Naive thymus-derived CD4-positive, alpha-beta T cell (primary cell): Measurements from ENCODE around the gene MAML2. TPM values are rescaled to one million over a fixed set of nuclear protein-coding genes. Genes with fewer than 3 reads are reported as not detected.

Experiments
- ATAC-seq: fragments of 150-1000 bp; cut with Tn5 transposase; 2 replicates; pipeline ENCODE4 v1.10.0; 2021; ENCODE audit warnings: mild to moderate bottlenecking, moderate library complexity
- CTCF ChIA-PET: fragments of 350-600 bp; sonication (Branson Sonifier 250); formaldehyde crosslinking; loops from one replicate; lab custom pipeline; 2021; ENCODE audit warnings: antibody characterized with exemption; lab: Charles Lee
- POLR2A ChIA-PET: fragments of 350-600 bp; sonication (Branson Sonifier 250); formaldehyde crosslinking; loops from one replicate; lab custom pipeline; 2021; ENCODE audit warnings: antibody characterized with exemption, inconsistent platforms; lab: Charles Lee
- DNase-seq, 9 donors: peaks; one replicate each; pipeline versions ENCODE4 v3.0.0 to v3.0.0-alpha.2; 2020 to 2022; ENCODE audit warnings: mixed read lengths in 1 of 9
- H3K27ac ChIP-seq: one replicate; pipeline ENCODE4 v1.7.0; 2013; ENCODE audit warnings: mild to moderate bottlenecking, low read depth, low read length, moderate library complexity
- H3K27me3 ChIP-seq, 2 donors: one replicate each; pipeline ENCODE4 v1.7.0; 2013; ENCODE audit warnings: low read length in 2 of 2, mild to moderate bottlenecking in 2 of 2, moderate library complexity in 2 of 2; ENCODE audit not compliant: control insufficient read depth in 2 of 2, insufficient read depth in 2 of 2
- H3K36me3 ChIP-seq, 3 experiments: 1 replicate in 2 of 3; 2 replicates in 1 of 3; pipeline ENCODE4 v1.7.0; 2013; ENCODE audit warnings: low read length in 3 of 3, mild to moderate bottlenecking in 3 of 3, moderate library complexity in 1 of 3; ENCODE audit not compliant: insufficient read depth in 3 of 3, control insufficient read depth in 2 of 3
- H3K4me1 ChIP-seq, 2 donors: one replicate each; pipeline ENCODE4 v1.7.0; 2013; ENCODE audit warnings: low read length in 2 of 2, mild to moderate bottlenecking in 2 of 2, moderate library complexity in 1 of 2; ENCODE audit not compliant: control insufficient read depth in 2 of 2, insufficient read depth in 2 of 2
- H3K4me3 ChIP-seq: 2 replicates; pipeline ENCODE4 v1.7.0; 2013; ENCODE audit warnings: mild to moderate bottlenecking, low read length
- H3K9me3 ChIP-seq, 3 experiments: 1 replicate in 2 of 3; 2 replicates in 1 of 3; pipeline ENCODE4 v1.7.0; 2013; ENCODE audit warnings: low read length in 3 of 3; ENCODE audit not compliant: control insufficient read depth in 2 of 3
- H3K27ac Mint-ChIP-seq, 9 donors: one replicate each; pipeline ENCODE4 v1.8.0; 2020 to 2022; ENCODE audit warnings: mixed read lengths in 9 of 9, mild to moderate bottlenecking in 8 of 9, moderate library complexity in 5 of 9, inconsistent platforms in 2 of 9
- H3K27me3 Mint-ChIP-seq, 5 donors: one replicate each; pipeline ENCODE4 v1.8.0; 2021 to 2022; ENCODE audit warnings: mixed read lengths in 5 of 5, mild to moderate bottlenecking in 1 of 5
- H3K36me3 Mint-ChIP-seq, 5 donors: one replicate each; pipeline ENCODE4 v1.8.0; 2020 to 2022; ENCODE audit warnings: mixed read lengths in 5 of 5, mild to moderate bottlenecking in 3 of 5, inconsistent platforms in 1 of 5
- H3K4me1 Mint-ChIP-seq, 7 donors: one replicate each; pipeline ENCODE4 v1.8.0; 2020 to 2022; ENCODE audit warnings: mixed read lengths in 7 of 7, mild to moderate bottlenecking in 3 of 7, inconsistent platforms in 1 of 7
- H3K4me3 Mint-ChIP-seq, 10 donors: one replicate each; pipeline ENCODE4 v1.8.0; 2020 to 2022; ENCODE audit warnings: mild to moderate bottlenecking in 10 of 10, mixed read lengths in 10 of 10, moderate library complexity in 6 of 10, inconsistent platforms in 2 of 10
- H3K9me3 Mint-ChIP-seq, 11 donors: one replicate each; pipeline ENCODE4 v1.8.0; 2020 to 2022; ENCODE audit warnings: mixed read lengths in 11 of 11, mild to moderate bottlenecking in 4 of 11, inconsistent platforms in 1 of 11, moderate library complexity in 1 of 11
- intact Hi-C, 2 donors: fragments of 100-400 bp; cut with micrococcal nuclease; formaldehyde crosslinking; loops; one replicate each; pipeline ENCODE4 v1.15.1; 2023
- polyA plus RNA-seq, 2 donors: library from polyadenylated mRNA; unstranded; fragments of 300-500 nt; fragmentation: Illumina TruSeq; gene quantifications; one replicate each; pipeline ENCODE4 v1.2.3, GENCODE V29; 2021
- total RNA-seq, 6 experiments: library from RNA in 5 of 6; stranded (reverse) in 5 of 6; gene quantifications; 1 replicate in 5 of 6; 2 replicates in 1 of 6; pipeline ENCODE4 v1.2.3 and lab custom pipeline; 2021 to 2026

Gene MAML2
- total and polyA plus RNA-seq, 7 experiments from 2014 or later, result 12.6 to 81.3 (median 52.5) TPM

DNA sequence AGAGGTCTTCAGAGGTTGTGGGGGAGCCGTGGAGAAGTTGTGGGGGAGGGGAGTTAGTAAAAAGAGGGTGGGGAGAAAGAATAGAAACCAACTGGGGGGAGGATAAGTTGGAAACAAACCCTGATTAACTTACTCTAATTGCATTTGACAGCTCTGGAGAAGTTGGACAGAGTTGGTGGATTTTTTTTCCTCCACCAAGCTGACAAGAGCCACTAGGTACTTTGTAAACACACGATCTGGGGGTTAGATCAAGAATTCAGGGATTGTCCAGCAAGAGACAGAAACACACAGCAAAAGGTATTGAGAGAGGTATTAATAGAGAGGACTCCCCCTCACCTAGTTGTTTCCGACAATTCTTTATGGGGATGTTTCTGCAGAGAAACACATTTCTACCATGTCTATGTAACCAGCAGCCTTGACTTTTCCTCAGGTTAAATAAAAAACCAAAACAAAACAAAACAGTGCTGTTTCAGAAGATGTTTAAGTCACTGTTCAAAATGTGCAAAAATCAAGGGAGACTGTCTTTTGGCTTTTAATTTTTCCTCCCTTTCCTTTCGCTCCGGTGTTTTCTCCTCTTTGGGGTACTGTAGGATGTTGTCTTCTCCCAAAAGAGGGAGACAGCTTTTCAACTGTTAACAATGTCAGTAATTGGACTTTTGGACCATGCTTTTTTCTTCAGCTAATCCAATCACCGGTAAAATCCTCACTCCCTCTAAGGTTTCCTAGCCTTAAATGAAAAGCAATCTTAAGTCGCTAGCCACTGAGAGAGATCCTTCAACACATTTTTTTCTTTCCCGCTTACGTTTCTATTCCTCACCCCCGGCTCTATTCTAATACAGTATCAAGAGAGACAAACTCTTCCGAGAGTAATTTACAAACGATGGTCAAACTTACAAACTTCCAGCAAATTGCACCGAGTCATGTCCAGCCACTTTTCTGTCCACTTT, 708 bp downstream of the MAML2 start:
- no peaks in the 10 kb centered on the region for H3K27me3 Mint-ChIP-seq
- peaks cover 22 to 49% (median 28%) of the 10 kb centered on the region in 7 donors for H3K4me1 Mint-ChIP-seq
- ChIA-PET POLR2A (interaction anchor here (0.7 to 6.2 kb wide), 36 partner anchors 7 to 494 kb away, joined by 3 to 40 read pairs (median 4); partner anchors contain the start of genes CCDC82 and JRKL), CTCF (interaction anchor here (0.6 to 6.0 kb wide), 91 partner anchors 8 to 584 kb away, joined by 3 to 111 read pairs (median 5); partner anchors contain the start of genes CCDC82 and JRKL)
- H3K36me3 Mint-ChIP-seq, result peaks cover 0 to 38% (median 5%) of the 10 kb centered on the region in 5 donors
- Histone ChIP-seq H3K36me3 (peaks cover 0 to 13% (median 0%) of the 10 kb centered on the region in 3 experiments), H3K4me3 (peak overlapping the region; percentile 95), H3K27ac (peak overlapping the region; percentile 87), H3K9me3 (no peaks in the 10 kb centered on the region), H3K4me1 (peaks cover 19 to 39% of the 10 kb centered on the region in 2 donors), H3K27me3 (no peaks in the 10 kb centered on the region)
- DNase-seq (peak in 2 of 9 donors; percentile 17 to 22), ATAC-seq (no peak)
- H3K27ac Mint-ChIP-seq, result peak overlapping the region; percentile 93 to 98 (median 96)
- H3K9me3 Mint-ChIP-seq, result peaks cover 0 to 3% (median 0%) of the 10 kb centered on the region in 11 donors
- H3K4me3 Mint-ChIP-seq, result peak overlapping the region; percentile 95 to 99 (median 98)
- intact Hi-C loops, result loop anchor here (2.0 to 5.0 kb wide), 7 partner anchors 29 to 1253 kb away; partner anchors contain the start of genes MTMR2 (in 2 of the 2), ENDOD1 (in 1 of the 2) and SESN3 (in 1 of the 2)

DNA sequence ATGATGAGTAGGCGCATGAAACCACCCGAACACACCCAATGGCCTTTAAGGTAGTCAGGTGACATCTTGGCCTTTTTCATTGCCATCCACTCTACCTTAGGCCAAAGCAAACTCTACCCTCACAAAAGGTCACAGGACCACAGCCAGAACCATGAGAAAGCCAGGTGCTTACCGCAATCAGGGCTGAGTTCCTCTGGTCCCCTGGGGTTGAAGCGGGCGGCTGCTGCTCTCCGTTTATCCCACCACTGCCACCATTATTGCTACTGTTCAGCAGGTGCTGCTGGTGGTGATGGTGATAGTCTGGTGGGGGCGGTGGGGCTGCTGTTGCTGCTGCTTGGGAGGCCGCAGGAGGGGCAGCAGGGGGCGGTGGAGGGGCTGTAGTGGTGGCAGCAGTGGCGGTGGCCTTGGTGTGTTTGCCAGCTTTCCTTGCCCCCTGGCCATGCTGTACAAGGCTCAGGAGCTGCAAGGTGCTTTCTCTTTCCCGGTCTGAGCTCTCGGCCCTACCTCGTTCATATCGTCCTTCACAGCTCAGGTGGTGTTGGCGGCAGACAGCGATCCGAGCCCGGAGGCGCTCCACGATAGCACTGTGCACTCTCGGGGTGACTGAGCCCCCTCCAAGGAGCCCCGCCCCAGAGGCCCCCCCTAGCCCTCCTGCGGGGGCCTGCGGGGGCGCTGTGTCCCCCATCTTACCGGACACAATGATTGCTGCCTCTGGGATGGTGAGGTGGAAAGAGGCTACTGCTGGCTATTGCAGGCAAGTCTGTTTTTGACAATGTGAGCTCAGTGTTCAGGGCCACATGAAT, 1.6 kb downstream of the MAML2 start:
- H3K27ac Mint-ChIP-seq, result peak overlapping the region; percentile 93 to 98 (median 96)
- no peaks in the 10 kb centered on the region for H3K27me3 ChIP-seq
- peak overlapping the region; percentile 95 for H3K4me3 ChIP-seq
- H3K36me3 ChIP-seq, result peaks cover 0 to 13% (median 0%) of the 10 kb centered on the region in 3 experiments
- H3K4me1 Mint-ChIP-seq, result peaks cover 31 to 56% (median 35%) of the 10 kb centered on the region in 7 donors
- peaks cover 0 to 38% (median 5%) of the 10 kb centered on the region in 5 donors for H3K36me3 Mint-ChIP-seq
- peak; percentile 46 to 65 (median 61) for DNase-seq
- peaks cover 0 to 3% (median 0%) of the 10 kb centered on the region in 11 donors for H3K9me3 Mint-ChIP-seq
- H3K9me3 ChIP-seq, result no peaks in the 10 kb centered on the region
- peak overlapping the region; percentile 87 for H3K27ac ChIP-seq
- ATAC-seq, result peak; percentile 67
- peak overlapping the region; percentile 95 to 99 (median 98) for H3K4me3 Mint-ChIP-seq
- peaks cover 25 to 39% of the 10 kb centered on the region in 2 donors for H3K4me1 ChIP-seq
- ChIA-PET CTCF (interaction anchor here (0.6 to 6.0 kb wide), 30 partner anchors 10 to 1109 kb away, joined by 3 to 111 read pairs (median 6); partner anchors contain the start of genes CCDC82 and JRKL), POLR2A (interaction anchor here (0.7 to 6.2 kb wide), 24 partner anchors 9 to 328 kb away, joined by 3 to 40 read pairs (median 4); partner anchors contain the start of genes CCDC82 and JRKL)
- no peaks in the 10 kb centered on the region for H3K27me3 Mint-ChIP-seq
- intact Hi-C loops, result loop anchor here (1.0 to 5.0 kb wide), 12 partner anchors 9 to 1253 kb away; partner anchors contain the start of genes MTMR2 (in 2 of the 2), ENDOD1 (in 1 of the 2) and SESN3 (in 1 of the 2)

- H3K4me1 ChIP-seq, result peaks cover 34 to 45% of the 10 kb centered on the region in 2 donors
- no peaks in the 10 kb centered on the region for H3K9me3 ChIP-seq
- CTCF ChIA-PET, result interaction anchor here (0.8 to 6.0 kb wide), 13 partner anchors 30 to 505 kb away, joined by 3 to 111 read pairs (median 5); no protein-coding TSS in a partner anchor
- H3K9me3 Mint-ChIP-seq, result peaks cover 0 to 3% (median 0%) of the 10 kb centered on the region in 11 donors
- peaks cover 0 to 45% (median 10%) of the 10 kb centered on the region in 5 donors for H3K36me3 Mint-ChIP-seq
- H3K4me3 Mint-ChIP-seq, result peak overlapping the region; percentile 95 to 99 (median 98)
- no peak for ATAC-seq
- intact Hi-C loops, result loop anchor here (2.0 to 5.0 kb wide), 3 partner anchors 418 to 1190 kb away; partner anchors contain the start of gene MTMR2 (in 1 of the 2)
- H3K27ac Mint-ChIP-seq, result peak overlapping the region; percentile 93 to 98 (median 96)
- H3K27me3 ChIP-seq, result no peaks in the 10 kb centered on the region
- no peak for DNase-seq
- POLR2A ChIA-PET, result interaction anchor here (0.7 to 6.2 kb wide), 18 partner anchors 8 to 323 kb away, joined by 3 to 40 read pairs (median 4); no protein-coding TSS in a partner anchor
- peaks cover 0 to 13% (median 0%) of the 10 kb centered on the region in 3 experiments for H3K36me3 ChIP-seq
- H3K27me3 Mint-ChIP-seq, result no peaks in the 10 kb centered on the region
- H3K4me3 ChIP-seq, result peak overlapping the region; percentile 95
- peaks cover 39 to 62% (median 43%) of the 10 kb centered on the region in 7 donors for H3K4me1 Mint-ChIP-seq
- peak overlapping the region; percentile 87 for H3K27ac ChIP-seq
These were observed 2.5 kb downstream of the MAML2 start for GRCh38 chr11:96340555-96340885.

DNA sequence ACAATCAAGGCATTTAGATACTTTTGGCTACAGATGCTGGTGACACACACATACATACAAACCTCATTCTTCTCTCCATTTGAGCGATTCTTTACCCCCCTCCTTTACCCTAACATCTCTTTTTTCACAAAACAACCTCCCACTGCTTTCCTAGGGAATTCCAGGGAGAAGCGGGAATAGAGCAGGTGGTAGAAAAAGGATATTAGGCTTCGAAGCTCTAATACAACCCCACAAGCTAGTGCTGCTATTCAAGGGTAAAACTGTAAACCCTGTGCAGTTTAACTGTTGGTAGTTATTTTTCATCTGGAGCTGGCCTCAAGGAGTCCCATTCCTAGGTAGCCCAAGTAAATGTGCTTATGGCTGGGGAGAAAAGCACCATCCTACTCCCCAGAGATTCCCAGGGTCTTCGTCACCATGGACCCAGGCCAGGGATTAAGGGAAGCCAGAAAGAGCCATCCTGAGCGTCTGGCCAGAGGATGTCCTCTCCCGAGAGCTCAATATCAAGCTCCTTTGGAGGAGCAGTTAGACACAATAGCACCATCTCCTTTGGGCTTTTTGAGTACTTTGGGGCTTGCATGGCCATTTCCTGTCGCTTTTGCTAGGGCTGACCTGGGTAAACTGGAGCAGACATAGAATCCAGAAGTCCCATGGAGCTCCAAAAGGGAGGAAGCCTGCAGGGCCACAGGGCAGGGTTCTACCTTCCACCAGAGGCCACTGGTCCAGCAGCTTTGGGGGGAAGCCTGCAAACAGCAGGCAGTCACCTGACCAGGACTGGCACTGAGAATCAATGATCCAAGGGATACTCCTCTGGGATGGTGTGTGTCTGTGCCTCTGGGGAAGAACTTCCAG, 3.1 kb downstream of the MAML2 start:
- H3K9me3 ChIP-seq, result no peaks in the 10 kb centered on the region
- DNase-seq (no peak), ATAC-seq (no peak)
- H3K27ac ChIP-seq, result peak overlapping the region; percentile 87
- intact Hi-C loops, result loop anchor here (2.0 to 5.0 kb wide), 3 partner anchors 418 to 1189 kb away; partner anchors contain the start of gene MTMR2 (in 1 of the 2)
- Mint-ChIP-seq H3K9me3 (peaks cover 0 to 3% (median 0%) of the 10 kb centered on the region in 11 donors), H3K27ac (peak overlapping the region; percentile 93 to 98 (median 96)), H3K27me3 (no peaks in the 10 kb centered on the region), H3K4me1 (peaks cover 45 to 65% (median 49%) of the 10 kb centered on the region in 7 donors), H3K36me3 (peaks cover 0 to 49% (median 11%) of the 10 kb centered on the region in 5 donors), H3K4me3 (peak overlapping the region; percentile 95 to 99 (median 98))
- H3K27me3 ChIP-seq, result no peaks in the 10 kb centered on the region
- peaks cover 39 to 45% of the 10 kb centered on the region in 2 donors for H3K4me1 ChIP-seq
- ChIA-PET CTCF (interaction anchor here (0.5 to 6.0 kb wide), 16 partner anchors 10 to 504 kb away, joined by 3 to 71 read pairs (median 4); no protein-coding TSS in a partner anchor), POLR2A (interaction anchor here (0.7 to 6.2 kb wide), 23 partner anchors 10 to 360 kb away, joined by 3 to 40 read pairs (median 4); no protein-coding TSS in a partner anchor)
- peaks cover 0 to 13% (median 0%) of the 10 kb centered on the region in 3 experiments for H3K36me3 ChIP-seq
- peak overlapping the region; percentile 95 for H3K4me3 ChIP-seq
